H1 (cell line): Measurements from ENCODE around the gene KIF11.

Experiments
- BACH1 ChIP-seq: IDR thresholded peaks from 2 replicates; pipeline ENCODE4 v1.6.1; 2012; ENCODE audit warnings: low read length, improper control_type of control experiment
- CEBPB ChIP-seq: IDR thresholded peaks from 2 replicates; pipeline ENCODE4 v1.6.1; 2012; ENCODE audit warnings: low read depth, low read length
- EP300 ChIP-seq, 2 experiments: IDR thresholded peaks; 1 replicate in 1 of 2; 2 replicates in 1 of 2; pipeline ENCODE4 v1.6.1; 2011 to 2012; ENCODE audit warnings: low read depth in 2 of 2, low read length in 2 of 2, mild to moderate bottlenecking in 2 of 2, borderline replicate concordance in 1 of 2, inconsistent platforms in 1 of 2, moderate library complexity in 1 of 2
- EZH2 ChIP-seq: fragments of 200-600 bp; sonication (generic); IDR thresholded peaks from 2 replicates; pipeline ENCODE4 v1.7.1; 2012; ENCODE audit warnings: low read depth, mild to moderate bottlenecking, moderate library complexity, low read length, inconsistent platforms; ENCODE audit not compliant: severe bottlenecking
- MAFK ChIP-seq: IDR thresholded peaks from 2 replicates; pipeline ENCODE4 v1.6.1; 2012; ENCODE audit warnings: low read depth, mild to moderate bottlenecking, improper control_type of control experiment, low read length
- POLR2A ChIP-seq, 2 experiments: IDR thresholded peaks; 1 replicate in 1 of 2; 2 replicates in 1 of 2; pipeline ENCODE4 v1.6.1; 2011; ENCODE audit warnings: low read depth in 2 of 2, low read length in 2 of 2, mild to moderate bottlenecking in 2 of 2; ENCODE audit errors: control extremely low read depth in 1 of 2
- RNF2 ChIP-seq: fragments of 200-900, 300-1000 bp; sonication (generic); IDR thresholded peaks from 2 replicates; pipeline ENCODE4 v1.7.1; 2016; ENCODE audit warnings: borderline replicate concordance, low read depth, mild to moderate bottlenecking, antibody characterized with exemption, low read length; ENCODE audit not compliant: poor library complexity, severe bottlenecking; ENCODE audit errors: missing control alignments
- SIRT6 ChIP-seq: IDR thresholded peaks from one replicate; pipeline ENCODE4 v1.7.1; 2012; ENCODE audit warnings: low read length, inconsistent platforms
- TAF1 ChIP-seq: IDR thresholded peaks from 2 replicates; pipeline ENCODE4 v1.6.1; 2011; ENCODE audit warnings: mild to moderate bottlenecking, low read depth, low read length
- YY1 ChIP-seq: IDR thresholded peaks from 2 replicates; pipeline ENCODE4 v1.6.1; 2011; ENCODE audit warnings: low read depth, mild to moderate bottlenecking, low read length
- ZNF274 ChIP-seq: IDR thresholded peaks from 2 replicates; pipeline ENCODE4 v1.7.0; 2012; ENCODE audit warnings: low read length, borderline replicate concordance; ENCODE audit errors: extremely low read depth
- TF ChIP-seq, protein P1 (sequence below), 3 experiments: IDR thresholded peaks; 1 replicate in 2 of 3; 2 replicates in 1 of 3; pipeline versions ENCODE4 v1.5.1 to v1.6.1; 2011; ENCODE audit warnings: low read length in 3 of 3, mild to moderate bottlenecking in 3 of 3, inconsistent platforms in 2 of 3, low read depth in 1 of 3, moderate library complexity in 1 of 3; ENCODE audit not compliant: insufficient read depth in 1 of 3; ENCODE audit errors: control extremely low read depth in 1 of 3
- TF ChIP-seq, protein P2 (sequence below): IDR thresholded peaks from 2 replicates; pipeline ENCODE4 v1.6.1; 2012; ENCODE audit warnings: inconsistent platforms

DNA sequence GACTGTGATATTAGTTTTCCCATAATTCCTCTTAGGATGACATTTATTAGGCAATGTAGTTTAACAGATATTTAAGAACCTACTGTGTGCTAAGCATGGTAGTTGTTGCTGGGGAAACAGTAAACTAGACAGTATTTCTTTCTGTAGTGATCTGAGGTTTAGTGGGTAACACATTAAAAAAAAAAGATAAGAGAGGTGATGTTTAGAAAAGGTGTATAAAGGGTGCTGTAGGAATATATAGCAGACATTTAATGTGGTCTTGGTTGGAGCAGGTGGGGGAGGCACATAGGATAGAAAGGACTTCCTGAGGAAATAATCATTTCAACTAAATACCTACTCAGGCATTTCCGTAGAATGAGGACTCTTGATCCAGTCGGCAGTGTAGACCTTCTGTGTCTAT is 11.9 kb downstream of the KIF11 start:
- TF ChIP-seq EP300 (IDR thresholded peaks at IDR 0.05; ENCODE audit: borderline replicate concordance in 1 of 2, low read depth in 2 of 2, low read length in 2 of 2) (no peak), ZNF274 (no peak), POLR2A (IDR thresholded peaks at IDR 0.05; ENCODE audit: control extremely low read depth in 1 of 2, low read depth in 2 of 2, low read length in 2 of 2) (no peak), BACH1 (no peak), MAFK (no peak), RNF2 (no peak), YY1 (no peak), SIRT6 (no peak), EZH2 (no peak), CEBPB (no peak), TAF1 (no peak)
- TF ChIP-seq, protein P1, sequence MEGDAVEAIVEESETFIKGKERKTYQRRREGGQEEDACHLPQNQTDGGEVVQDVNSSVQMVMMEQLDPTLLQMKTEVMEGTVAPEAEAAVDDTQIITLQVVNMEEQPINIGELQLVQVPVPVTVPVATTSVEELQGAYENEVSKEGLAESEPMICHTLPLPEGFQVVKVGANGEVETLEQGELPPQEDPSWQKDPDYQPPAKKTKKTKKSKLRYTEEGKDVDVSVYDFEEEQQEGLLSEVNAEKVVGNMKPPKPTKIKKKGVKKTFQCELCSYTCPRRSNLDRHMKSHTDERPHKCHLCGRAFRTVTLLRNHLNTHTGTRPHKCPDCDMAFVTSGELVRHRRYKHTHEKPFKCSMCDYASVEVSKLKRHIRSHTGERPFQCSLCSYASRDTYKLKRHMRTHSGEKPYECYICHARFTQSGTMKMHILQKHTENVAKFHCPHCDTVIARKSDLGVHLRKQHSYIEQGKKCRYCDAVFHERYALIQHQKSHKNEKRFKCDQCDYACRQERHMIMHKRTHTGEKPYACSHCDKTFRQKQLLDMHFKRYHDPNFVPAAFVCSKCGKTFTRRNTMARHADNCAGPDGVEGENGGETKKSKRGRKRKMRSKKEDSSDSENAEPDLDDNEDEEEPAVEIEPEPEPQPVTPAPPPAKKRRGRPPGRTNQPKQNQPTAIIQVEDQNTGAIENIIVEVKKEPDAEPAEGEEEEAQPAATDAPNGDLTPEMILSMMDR (IDR thresholded peaks at IDR 0.05; ENCODE audit: control extremely low read depth in 1 of 3, insufficient read depth in 1 of 3, low read depth in 1 of 3, low read length in 3 of 3): no peak
- TF ChIP-seq, protein P2, sequence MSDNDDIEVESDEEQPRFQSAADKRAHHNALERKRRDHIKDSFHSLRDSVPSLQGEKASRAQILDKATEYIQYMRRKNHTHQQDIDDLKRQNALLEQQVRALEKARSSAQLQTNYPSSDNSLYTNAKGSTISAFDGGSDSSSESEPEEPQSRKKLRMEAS: no peak
